Measurements from ENCODE around the gene BOD1. TPM values are rescaled to one million over a fixed set of nuclear protein-coding genes. Genes with fewer than 3 reads are reported as not detected.

Gene BOD1
- total and polyA plus RNA-seq, 4 donors = 15.1 to 16.0 (median 15.6) TPM

DNA sequence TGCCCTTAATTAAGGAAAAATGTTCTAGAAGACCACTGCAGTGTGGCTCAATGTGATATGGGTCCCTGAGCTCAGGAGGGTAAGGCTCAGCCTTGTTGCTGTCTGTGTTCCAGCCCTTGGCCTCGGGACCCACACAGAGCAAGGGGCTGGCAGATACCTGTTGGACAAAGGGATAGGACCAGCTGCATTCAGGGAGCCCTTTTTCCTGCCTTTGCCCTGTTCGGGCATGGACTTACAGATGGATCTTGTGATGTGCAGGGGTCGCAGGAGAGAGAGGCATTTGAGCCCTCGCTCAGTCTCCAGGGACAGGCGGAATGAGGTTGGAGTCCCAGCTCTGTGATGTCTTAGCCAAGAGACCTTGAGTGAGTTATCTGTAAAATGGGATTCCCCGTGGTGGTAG, 12.1 kb upstream of the BOD1 start (continued):
- TF ChIP-seq RXRA (IDR thresholded peaks at IDR 0.05) (no peak), EGR1 (IDR thresholded peaks at IDR 0.05; ENCODE audit: low read depth in 2 of 2) (no peak), HNF4G (IDR thresholded peaks at IDR 0.05) (no peak), GABPA (IDR thresholded peaks at IDR 0.05 in 1 of 2, conservative IDR thresholded peaks at IDR 0.05 in 1 of 2) (no peak), NR2F2 (IDR thresholded peaks at IDR 0.05) (no peak)
- TF ChIP-seq, protein P1, sequence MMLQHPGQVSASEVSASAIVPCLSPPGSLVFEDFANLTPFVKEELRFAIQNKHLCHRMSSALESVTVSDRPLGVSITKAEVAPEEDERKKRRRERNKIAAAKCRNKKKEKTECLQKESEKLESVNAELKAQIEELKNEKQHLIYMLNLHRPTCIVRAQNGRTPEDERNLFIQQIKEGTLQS (IDR thresholded peaks at IDR 0.05) = no peak
- TF ChIP-seq, protein P2, sequence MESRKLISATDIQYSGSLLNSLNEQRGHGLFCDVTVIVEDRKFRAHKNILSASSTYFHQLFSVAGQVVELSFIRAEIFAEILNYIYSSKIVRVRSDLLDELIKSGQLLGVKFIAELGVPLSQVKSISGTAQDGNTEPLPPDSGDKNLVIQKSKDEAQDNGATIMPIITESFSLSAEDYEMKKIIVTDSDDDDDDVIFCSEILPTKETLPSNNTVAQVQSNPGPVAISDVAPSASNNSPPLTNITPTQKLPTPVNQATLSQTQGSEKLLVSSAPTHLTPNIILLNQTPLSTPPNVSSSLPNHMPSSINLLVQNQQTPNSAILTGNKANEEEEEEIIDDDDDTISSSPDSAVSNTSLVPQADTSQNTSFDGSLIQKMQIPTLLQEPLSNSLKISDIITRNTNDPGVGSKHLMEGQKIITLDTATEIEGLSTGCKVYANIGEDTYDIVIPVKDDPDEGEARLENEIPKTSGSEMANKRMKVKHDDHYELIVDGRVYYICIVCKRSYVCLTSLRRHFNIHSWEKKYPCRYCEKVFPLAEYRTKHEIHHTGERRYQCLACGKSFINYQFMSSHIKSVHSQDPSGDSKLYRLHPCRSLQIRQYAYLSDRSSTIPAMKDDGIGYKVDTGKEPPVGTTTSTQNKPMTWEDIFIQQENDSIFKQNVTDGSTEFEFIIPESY (IDR thresholded peaks at IDR 0.05) = no peak

- no peak overlapping the region for H3K4me3 ChIP-seq (ENCODE audit: low read depth in 1 of 3, low read length in 3 of 3)
- peak; percentile 29 for TF ChIP-seq HNF4G (IDR thresholded peaks at IDR 0.05)
- TF ChIP-seq, protein P3, sequence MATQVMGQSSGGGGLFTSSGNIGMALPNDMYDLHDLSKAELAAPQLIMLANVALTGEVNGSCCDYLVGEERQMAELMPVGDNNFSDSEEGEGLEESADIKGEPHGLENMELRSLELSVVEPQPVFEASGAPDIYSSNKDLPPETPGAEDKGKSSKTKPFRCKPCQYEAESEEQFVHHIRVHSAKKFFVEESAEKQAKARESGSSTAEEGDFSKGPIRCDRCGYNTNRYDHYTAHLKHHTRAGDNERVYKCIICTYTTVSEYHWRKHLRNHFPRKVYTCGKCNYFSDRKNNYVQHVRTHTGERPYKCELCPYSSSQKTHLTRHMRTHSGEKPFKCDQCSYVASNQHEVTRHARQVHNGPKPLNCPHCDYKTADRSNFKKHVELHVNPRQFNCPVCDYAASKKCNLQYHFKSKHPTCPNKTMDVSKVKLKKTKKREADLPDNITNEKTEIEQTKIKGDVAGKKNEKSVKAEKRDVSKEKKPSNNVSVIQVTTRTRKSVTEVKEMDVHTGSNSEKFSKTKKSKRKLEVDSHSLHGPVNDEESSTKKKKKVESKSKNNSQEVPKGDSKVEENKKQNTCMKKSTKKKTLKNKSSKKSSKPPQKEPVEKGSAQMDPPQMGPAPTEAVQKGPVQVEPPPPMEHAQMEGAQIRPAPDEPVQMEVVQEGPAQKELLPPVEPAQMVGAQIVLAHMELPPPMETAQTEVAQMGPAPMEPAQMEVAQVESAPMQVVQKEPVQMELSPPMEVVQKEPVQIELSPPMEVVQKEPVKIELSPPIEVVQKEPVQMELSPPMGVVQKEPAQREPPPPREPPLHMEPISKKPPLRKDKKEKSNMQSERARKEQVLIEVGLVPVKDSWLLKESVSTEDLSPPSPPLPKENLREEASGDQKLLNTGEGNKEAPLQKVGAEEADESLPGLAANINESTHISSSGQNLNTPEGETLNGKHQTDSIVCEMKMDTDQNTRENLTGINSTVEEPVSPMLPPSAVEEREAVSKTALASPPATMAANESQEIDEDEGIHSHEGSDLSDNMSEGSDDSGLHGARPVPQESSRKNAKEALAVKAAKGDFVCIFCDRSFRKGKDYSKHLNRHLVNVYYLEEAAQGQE (IDR thresholded peaks at IDR 0.05) = peak; percentile 27
- TF ChIP-seq, protein P4, sequence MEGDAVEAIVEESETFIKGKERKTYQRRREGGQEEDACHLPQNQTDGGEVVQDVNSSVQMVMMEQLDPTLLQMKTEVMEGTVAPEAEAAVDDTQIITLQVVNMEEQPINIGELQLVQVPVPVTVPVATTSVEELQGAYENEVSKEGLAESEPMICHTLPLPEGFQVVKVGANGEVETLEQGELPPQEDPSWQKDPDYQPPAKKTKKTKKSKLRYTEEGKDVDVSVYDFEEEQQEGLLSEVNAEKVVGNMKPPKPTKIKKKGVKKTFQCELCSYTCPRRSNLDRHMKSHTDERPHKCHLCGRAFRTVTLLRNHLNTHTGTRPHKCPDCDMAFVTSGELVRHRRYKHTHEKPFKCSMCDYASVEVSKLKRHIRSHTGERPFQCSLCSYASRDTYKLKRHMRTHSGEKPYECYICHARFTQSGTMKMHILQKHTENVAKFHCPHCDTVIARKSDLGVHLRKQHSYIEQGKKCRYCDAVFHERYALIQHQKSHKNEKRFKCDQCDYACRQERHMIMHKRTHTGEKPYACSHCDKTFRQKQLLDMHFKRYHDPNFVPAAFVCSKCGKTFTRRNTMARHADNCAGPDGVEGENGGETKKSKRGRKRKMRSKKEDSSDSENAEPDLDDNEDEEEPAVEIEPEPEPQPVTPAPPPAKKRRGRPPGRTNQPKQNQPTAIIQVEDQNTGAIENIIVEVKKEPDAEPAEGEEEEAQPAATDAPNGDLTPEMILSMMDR (IDR thresholded peaks at IDR 0.05; ENCODE audit: low read depth, low read length, missing input control) = no peak
- TF ChIP-seq RAD21 (IDR thresholded peaks at IDR 0.05) = peak in 1 of 2 donors; percentile 69
- TF ChIP-seq JUND (IDR thresholded peaks at IDR 0.05) = no peak
- no peak for TF ChIP-seq EGR1 (IDR thresholded peaks at IDR 0.05; ENCODE audit: low read depth in 2 of 2)
- TF ChIP-seq SP1 (IDR thresholded peaks at IDR 0.05) = peak; percentile 71
- TF ChIP-seq FOXA2 (IDR thresholded peaks at IDR 0.05) = no peak
- TF ChIP-seq, protein P1 (IDR thresholded peaks at IDR 0.05) = no peak
- no peak for TF ChIP-seq MAX (IDR thresholded peaks at IDR 0.05)
- TF ChIP-seq, protein P2 (IDR thresholded peaks at IDR 0.05) = no peak
- TF ChIP-seq TAF1 (conservative IDR thresholded peaks at IDR 0.05) = no peak
- TF ChIP-seq NR2F2 (IDR thresholded peaks at IDR 0.05) = peak; percentile 63
- peak; percentile 55 to 68 for TF ChIP-seq HNF4A (conservative IDR thresholded peaks at IDR 0.05)
- no peak for TF ChIP-seq FOXA1 (IDR thresholded peaks at IDR 0.05)
- peak in 1 of 2 donors; percentile 50 for TF ChIP-seq GABPA (IDR thresholded peaks at IDR 0.05 in 1 of 2, conservative IDR thresholded peaks at IDR 0.05 in 1 of 2)
- TF ChIP-seq YY1 (IDR thresholded peaks at IDR 0.05) = no peak
- peak; percentile 58 to 64 for TF ChIP-seq RXRA (IDR thresholded peaks at IDR 0.05)
- DNase-seq (ENCODE audit: low spot score) = no peak
- H3K27me3 ChIP-seq (ENCODE audit: control insufficient read depth in 4 of 4, insufficient read depth in 4 of 4, low read length in 3 of 4) = no peaks in the 10 kb centered on the region
- no peaks in the 10 kb centered on the region for H3K36me3 ChIP-seq (ENCODE audit: control insufficient read depth in 4 of 4, insufficient read depth in 3 of 4, low read depth in 1 of 4, low read length in 3 of 4)
- peak overlapping the region in 1 of 2 donors; percentile 39 for H3K27ac ChIP-seq (ENCODE audit: low read depth in 1 of 2, low read length in 2 of 2)
- peak overlapping the region in 1 of 2 donors; percentile 8 for H3K9ac ChIP-seq (ENCODE audit: low read depth in 1 of 2, low read length in 2 of 2)
- H3K4me1 ChIP-seq (ENCODE audit: control insufficient read depth in 4 of 4, insufficient read depth in 4 of 4, low read length in 3 of 4) = peaks cover 4 to 29% (median 18%) of the 10 kb centered on the region in 4 donors
- 31% methylated on average over 11 of the region's 11 CpGs for WGBS
- no peaks in the 10 kb centered on the region for H3K9me3 ChIP-seq (ENCODE audit: control insufficient read depth in 4 of 4, low read length in 3 of 4)
Observed at GRCh38 chr5:173627860-173628392, 11.5 kb upstream of the BOD1 start.

Data from liver (tissue), 9 donors.